SIG-M5 treated with dmso at 0.1 percent for 504 hours (cell line): Measurements from ENCODE around the gene FAM174A.
"Not testable (repeated sequence)": the region's sequence is repeated elsewhere in the genome, so short reads cannot be mapped to it uniquely, and the experiment has no call there.

Source experiments
- DNase-seq: peaks from one replicate; lab custom pipeline; 2025; ENCODE audit not compliant: unreplicated experiment; lab: John Stamatoyannopoulos, UW

FAM174A gene

GRCh38 chr5:100575815-100576214 lies 40.6 kb downstream of the FAM174A start:
- no peak for DNase-seq

GRCh38 chr5:100576217-100576751 lies 41.1 kb downstream of the FAM174A start:
- no peak for DNase-seq

GRCh38 chr5:100577506-100577905 lies 42.3 kb downstream of the FAM174A start:
- no peak for DNase-seq

- DNase-seq = no peak
Measured at GRCh38 chr5:100584069-100584468, 48.9 kb downstream of the FAM174A start.

GRCh38 chr5:100584889-100585288 lies 49.7 kb downstream of the FAM174A start:
- DNase-seq = no peak

- DNase-seq = no peak
Measured at GRCh38 chr5:100590867-100591266, 55.7 kb downstream of the FAM174A start.

- no peak for DNase-seq
Measured at GRCh38 chr5:100595152-100595811, 60.1 kb downstream of the FAM174A start.

GRCh38 chr5:100595812-100596173 lies 60.6 kb downstream of the FAM174A start:
- no peak for DNase-seq

GRCh38 chr5:100598446-100598845 lies 63.3 kb downstream of the FAM174A start:
- DNase-seq = no peak

GRCh38 chr5:100600298-100600994 lies 65.3 kb downstream of the FAM174A start:
- no peak for DNase-seq

GRCh38 chr5:100603141-100603540 lies 68.0 kb downstream of the FAM174A start:
- no peak for DNase-seq

- not testable (repeated sequence) for DNase-seq
Measured at GRCh38 chr5:100604021-100604420, 68.8 kb downstream of the FAM174A start.

GRCh38 chr5:100609594-100609993 lies 74.4 kb downstream of the FAM174A start:
- no peak for DNase-seq

- DNase-seq = no peak
Measured at GRCh38 chr5:100614308-100614707, 79.1 kb downstream of the FAM174A start.

GRCh38 chr5:100615362-100615761 lies 80.2 kb downstream of the FAM174A start:
- no peak for DNase-seq

- no peak for DNase-seq
Measured at GRCh38 chr5:100616291-100616690, 81.1 kb downstream of the FAM174A start.

GRCh38 chr5:100616981-100617380 lies 81.8 kb downstream of the FAM174A start:
- DNase-seq = no peak

GRCh38 chr5:100623719-100624118 lies 88.5 kb downstream of the FAM174A start:
- DNase-seq = peak; percentile 69

- no peak for DNase-seq
Measured at GRCh38 chr5:100634937-100635534, 99.9 kb downstream of the FAM174A start.
